GM21576 (cell line): ENCODE measurements around the gene ZNF670.
"Not testable (repeated sequence)": the region's sequence is repeated elsewhere in the genome, so short reads cannot be mapped to it uniquely, and the experiment has no call there.

Experiments
- ATAC-seq: cut with Tn5 transposase; IDR thresholded peaks from one replicate; pipeline ENCODE4 v1.9.1; 2021; ENCODE audit warnings: mild to moderate bottlenecking, moderate library complexity; ENCODE audit not compliant: unreplicated experiment

ZNF670 gene

GRCh38 chr1:247047702-247048101, 30.9 kb downstream of the ZNF670 start:
- no peak for ATAC-seq

DNA sequence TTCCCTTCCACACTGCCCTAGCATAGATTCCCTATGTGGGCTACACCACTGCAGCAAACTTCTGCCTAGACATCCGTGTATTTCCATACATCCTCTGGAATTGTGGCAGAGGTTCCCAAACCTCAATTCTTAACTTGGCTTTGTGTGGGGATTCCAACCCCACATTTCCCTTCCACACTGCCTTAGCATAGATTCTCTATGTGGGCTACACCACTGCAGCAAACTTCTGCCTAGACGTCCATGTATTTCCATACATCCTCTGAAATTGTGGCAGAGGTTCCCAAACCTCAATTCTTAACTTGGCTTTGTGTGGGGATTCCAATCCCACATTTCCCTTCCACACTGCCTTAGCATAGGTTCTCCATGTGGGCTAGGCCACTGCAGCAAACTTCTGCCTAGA, 31.4 kb downstream of the ZNF670 start:
- no peak for ATAC-seq

DNA sequence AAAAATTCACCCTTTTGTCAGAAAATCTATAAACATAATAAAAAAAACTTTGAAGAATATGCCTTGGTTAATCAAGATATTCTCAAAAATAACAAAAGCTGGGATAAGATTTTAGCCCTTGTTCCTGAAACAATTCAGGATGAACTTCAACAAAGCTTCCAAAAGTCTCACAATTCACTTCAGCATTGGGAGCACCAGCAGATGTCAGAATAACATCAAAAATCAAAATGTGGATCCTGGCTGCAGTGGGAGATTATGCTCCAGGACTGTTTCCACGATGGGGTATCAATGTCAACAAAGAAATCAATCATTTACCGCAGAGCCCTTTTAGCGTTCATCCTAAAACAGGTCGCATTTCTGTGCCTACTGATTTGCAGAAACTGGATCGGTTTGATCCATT, 35.2 kb downstream of the ZNF670 start:
- ATAC-seq: no peak

- ATAC-seq: no peak
These were observed 40.9 kb downstream of the ZNF670 start for GRCh38 chr1:247037511-247038320.

GRCh38 chr1:247032306-247032705, 46.3 kb downstream of the ZNF670 start:
- ATAC-seq: not testable (repeated sequence)
